Astrocyte of the hippocampus (primary cell): ENCODE measurements around the gene INTS1.

Experiments
- DNase-seq: peaks from one replicate; pipeline ENCODE4 v3.0.0; 2011; ENCODE audit warnings: low read depth, low spot score

The INTS1 gene

GRCh38 chr7:1490837-1491236 lies 13.4 kb downstream of the INTS1 start:
- no peak for DNase-seq

- DNase-seq = no peak
These were observed 14.9 kb downstream of the INTS1 start for GRCh38 chr7:1489336-1489735.

- DNase-seq = no peak
These were observed 16.2 kb downstream of the INTS1 start for GRCh38 chr7:1488016-1488415.

- no peak for DNase-seq
These were observed 16.7 kb downstream of the INTS1 start for GRCh38 chr7:1487466-1487865.

- DNase-seq = no peak
These were observed 17.6 kb downstream of the INTS1 start for GRCh38 chr7:1486571-1486970.

- no peak for DNase-seq
These were observed 19.0 kb downstream of the INTS1 start for GRCh38 chr7:1485156-1485555.

GRCh38 chr7:1484569-1484968 lies 19.6 kb downstream of the INTS1 start:
- DNase-seq = no peak

GRCh38 chr7:1483536-1484505 lies 20.4 kb downstream of the INTS1 start:
- DNase-seq = no peak

- DNase-seq = no peak
These were observed 21.1 kb downstream of the INTS1 start for GRCh38 chr7:1483079-1483478.

- no peak for DNase-seq
These were observed 22.9 kb downstream of the INTS1 start for GRCh38 chr7:1481300-1481699.

GRCh38 chr7:1480670-1481069 lies 23.5 kb downstream of the INTS1 start:
- DNase-seq = no peak

- no peak for DNase-seq
These were observed 24.9 kb downstream of the INTS1 start for GRCh38 chr7:1479287-1479686.

- no peak for DNase-seq
These were observed 25.7 kb downstream of the INTS1 start for GRCh38 chr7:1478480-1478879.

- DNase-seq = no peak
These were observed 27.3 kb downstream of the INTS1 start for GRCh38 chr7:1476859-1477258.

- DNase-seq = no peak
These were observed 28.2 kb downstream of the INTS1 start for GRCh38 chr7:1475991-1476390.

GRCh38 chr7:1475393-1475792 lies 28.8 kb downstream of the INTS1 start:
- DNase-seq = no peak

GRCh38 chr7:1474736-1475135 lies 29.5 kb downstream of the INTS1 start:
- peak; percentile 31 for DNase-seq

- peak; percentile 94 for DNase-seq
These were observed 30.2 kb downstream of the INTS1 start for GRCh38 chr7:1473864-1474512.

- DNase-seq = no peak
These were observed 33.3 kb downstream of the INTS1 start for GRCh38 chr7:1470901-1471300.

GRCh38 chr7:1468643-1469298 lies 35.4 kb downstream of the INTS1 start:
- no peak for DNase-seq

GRCh38 chr7:1468203-1468602 lies 36.0 kb downstream of the INTS1 start:
- no peak for DNase-seq

GRCh38 chr7:1466524-1467271 lies 37.5 kb downstream of the INTS1 start:
- DNase-seq = peak; percentile 91
